Breast epithelium (tissue), 4 donors: ENCODE measurements around the gene IGFBP7. TPM values are rescaled to one million over a fixed set of nuclear protein-coding genes. Genes with fewer than 3 reads are reported as not detected.

Experiments used
- DNase-seq, 2 donors: peaks; one replicate each; pipeline ENCODE4 v3.0.0-alpha.2; 2019; ENCODE audit warnings: low spot score in 2 of 2
- H3K27ac ChIP-seq, 2 donors: fragments of 200-600 bp; sonication (generic) in 1 of 2; one replicate each; pipeline ENCODE4 v1.5.1; 2016 to 2019; ENCODE audit warnings: mild to moderate bottlenecking in 1 of 2
- H3K27me3 ChIP-seq, 2 donors: fragments of 200-600 bp; sonication (generic) in 1 of 2; one replicate each; pipeline versions ENCODE4 v1.5.1 to v1.6.0; 2017 to 2019; ENCODE audit warnings: control low read depth in 1 of 2, mild to moderate bottlenecking in 1 of 2
- H3K36me3 ChIP-seq: fragments of 200-600 bp; one replicate; pipeline ENCODE4 v1.5.1; 2019
- H3K4me1 ChIP-seq, 2 donors: fragments of 200-600 bp; sonication (generic); one replicate each; pipeline ENCODE4 v1.5.1; 2016 to 2019; ENCODE audit warnings: control low read depth in 1 of 2
- H3K4me3 ChIP-seq, 3 donors: fragments of 200-600 bp; sonication (generic); 1 replicate in 2 of 3; 2 replicates in 1 of 3; pipeline ENCODE4 v1.5.1; 2016 to 2019; ENCODE audit warnings: mild to moderate bottlenecking in 3 of 3, moderate library complexity in 2 of 3
- H3K9me3 ChIP-seq, 2 donors: fragments of 200-600 bp; sonication (generic) in 1 of 2; one replicate each; pipeline ENCODE4 v1.5.1; 2016 to 2019; ENCODE audit warnings: control low read depth in 1 of 2
- CTCF ChIP-seq, 3 donors: fragments of 450-650 bp; IDR thresholded peaks; one replicate each; pipeline ENCODE4 v1.5.1; 2016 to 2017; ENCODE audit warnings: antibody characterized with exemption in 3 of 3, mild to moderate bottlenecking in 3 of 3, moderate library complexity in 3 of 3
- POLR2A ChIP-seq: fragments of 450-650 bp; IDR thresholded peaks from one replicate; pipeline ENCODE4 v1.6.1; 2016; ENCODE audit warnings: antibody characterized with exemption, mild to moderate bottlenecking, moderate library complexity
- POLR2AphosphoS5 ChIP-seq, 3 donors: sonication (generic); formaldehyde crosslinking; IDR thresholded peaks; one replicate each; pipeline ENCODE4 v1.6.1; 2017; ENCODE audit warnings: antibody characterized with exemption in 3 of 3
- intact Hi-C: fragments of 100-400 bp; cut with DNase I; formaldehyde crosslinking; loops from one replicate; pipeline ENCODE4 v1.15.1; 2023; ENCODE audit warnings: low total_unique reads
- total RNA-seq, 3 donors: library from RNA; depleted of rRNA; stranded (reverse); fragments of >200 nt; gene quantifications; one replicate each; pipeline ENCODE4 v1.1.0, GENCODE V29; 2016

IGFBP7 gene
- total RNA-seq, 3 donors from 2014 or later, result 205 to 769 (median 622) TPM

- H3K36me3 ChIP-seq, result no peaks in the 10 kb centered on the region
- intact Hi-C loops, result no loop called here
- H3K4me3 ChIP-seq, result no peak overlapping the region
- DNase-seq, result no peak
- no peaks in the 10 kb centered on the region for H3K4me1 ChIP-seq
- TF ChIP-seq POLR2AphosphoS5 (IDR thresholded peaks at IDR 0.05), result no peak
- no peak for TF ChIP-seq POLR2A
- TF ChIP-seq CTCF (IDR thresholded peaks at IDR 0.05), result no peak
- H3K27me3 ChIP-seq, result no peaks in the 10 kb centered on the region
- H3K27ac ChIP-seq, result no peak overlapping the region
- peaks cover 3 to 4% of the 10 kb centered on the region in 2 donors for H3K9me3 ChIP-seq
Observed at GRCh38 chr4:57122959-57123358, 12.8 kb upstream of the IGFBP7 start.

GRCh38 chr4:57119054-57119651 is 9.0 kb upstream of the IGFBP7 start:
- peak overlapping the region; percentile 76 to 79 for H3K27ac ChIP-seq
- H3K4me1 ChIP-seq, result no peaks in the 10 kb centered on the region
- H3K4me3 ChIP-seq, result peak overlapping the region; percentile 15 to 47 (median 25)
- no peaks in the 10 kb centered on the region for H3K36me3 ChIP-seq
- peak in 1 of 2 donors; percentile 53 for DNase-seq
- TF ChIP-seq POLR2AphosphoS5 (IDR thresholded peaks at IDR 0.05) (no peak), CTCF (IDR thresholded peaks at IDR 0.05) (no peak), POLR2A (no peak)
- intact Hi-C loops, result no loop called here
- no peaks in the 10 kb centered on the region for H3K27me3 ChIP-seq
- H3K9me3 ChIP-seq, result peaks cover 0 to 4% of the 10 kb centered on the region in 2 donors

GRCh38 chr4:57117491-57117890 is 7.3 kb upstream of the IGFBP7 start:
- H3K9me3 ChIP-seq, result no peaks in the 10 kb centered on the region
- H3K36me3 ChIP-seq, result no peaks in the 10 kb centered on the region
- no peak overlapping the region for H3K27ac ChIP-seq
- DNase-seq, result no peak
- H3K27me3 ChIP-seq, result no peaks in the 10 kb centered on the region
- no peak overlapping the region for H3K4me3 ChIP-seq
- intact Hi-C loops, result no loop called here
- no peaks in the 10 kb centered on the region for H3K4me1 ChIP-seq
- no peak for TF ChIP-seq POLR2AphosphoS5 (IDR thresholded peaks at IDR 0.05)
- no peak for TF ChIP-seq POLR2A
- TF ChIP-seq CTCF (IDR thresholded peaks at IDR 0.05), result no peak

GRCh38 chr4:57116245-57116644 is 6.1 kb upstream of the IGFBP7 start:
- DNase-seq, result no peak
- intact Hi-C loops, result no loop called here
- Histone ChIP-seq H3K27me3 (no peaks in the 10 kb centered on the region), H3K4me1 (no peaks in the 10 kb centered on the region), H3K27ac (no peak overlapping the region), H3K36me3 (no peaks in the 10 kb centered on the region), H3K4me3 (no peak overlapping the region), H3K9me3 (no peaks in the 10 kb centered on the region)
- TF ChIP-seq POLR2AphosphoS5 (IDR thresholded peaks at IDR 0.05) (no peak), CTCF (IDR thresholded peaks at IDR 0.05) (no peak), POLR2A (no peak)

- intact Hi-C loops, result no loop called here
- Histone ChIP-seq H3K9me3 (no peaks in the 10 kb centered on the region), H3K4me1 (no peaks in the 10 kb centered on the region)
Observed at GRCh38 chr4:57114973-57115372, 4.8 kb upstream of the IGFBP7 start.

More at GRCh38 chr4:57114973-57115372, 4.8 kb upstream of the IGFBP7 start:
- Histone ChIP-seq H3K36me3 (no peaks in the 10 kb centered on the region), H3K4me3 (no peak overlapping the region), H3K27me3 (no peaks in the 10 kb centered on the region), H3K27ac (no peak overlapping the region)
- DNase-seq, result no peak
- TF ChIP-seq POLR2A (no peak), CTCF (IDR thresholded peaks at IDR 0.05) (no peak), POLR2AphosphoS5 (IDR thresholded peaks at IDR 0.05) (no peak)
